HG03439 (cell line): Measurements from ENCODE around the gene TCTN2.

Source experiments
- ATAC-seq: cut with Tn5 transposase; IDR thresholded peaks from one replicate; pipeline ENCODE4 v1.9.1; 2021; ENCODE audit warnings: mild to moderate bottlenecking, moderate library complexity; ENCODE audit not compliant: unreplicated experiment

The TCTN2 gene

DNA sequence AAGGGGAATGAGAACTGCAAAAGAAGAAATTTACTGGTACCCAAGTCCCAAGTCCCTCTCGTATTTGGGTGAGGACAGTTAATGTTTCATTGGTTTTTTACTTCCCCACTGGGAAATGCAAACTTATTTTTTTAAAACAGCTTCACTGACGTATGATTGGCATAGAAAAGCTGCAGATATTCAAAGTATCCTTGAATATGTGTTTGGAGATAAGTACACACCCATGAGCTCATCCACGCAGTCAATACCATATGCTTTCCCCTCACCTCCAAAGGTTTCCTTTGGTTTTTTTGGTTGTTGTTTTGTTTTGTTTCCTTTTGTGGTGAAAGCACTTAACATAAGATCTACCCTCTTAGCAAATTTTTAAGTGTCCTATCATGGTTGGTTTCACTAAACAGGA, 13.1 kb downstream of the TCTN2 start:
- no peak for ATAC-seq

DNA sequence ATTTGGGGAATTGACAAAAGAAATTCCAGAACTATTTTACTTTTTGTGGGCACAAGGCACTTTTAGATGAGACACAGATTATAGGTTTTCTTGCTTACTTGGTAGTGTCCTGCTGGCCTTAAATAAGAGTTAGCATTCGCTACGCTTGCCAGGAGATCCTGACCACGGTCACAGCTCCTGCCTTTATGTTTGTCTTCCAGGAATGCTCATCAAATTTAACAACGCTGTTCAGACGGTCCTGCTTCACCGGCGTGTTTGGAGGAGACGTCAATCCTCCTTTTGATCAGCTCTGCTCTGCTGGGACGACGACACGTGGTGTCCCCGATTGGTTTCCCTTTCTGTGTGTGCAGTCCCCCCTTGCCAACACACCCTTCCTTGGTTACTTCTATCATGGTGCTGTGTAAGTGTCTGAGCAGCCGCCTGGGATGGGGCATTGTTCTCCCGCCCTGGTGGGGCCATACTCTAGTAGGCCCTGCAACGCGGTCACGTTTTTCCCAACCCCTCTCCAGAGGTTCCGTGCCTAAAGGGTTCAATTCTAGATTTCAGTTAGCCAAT, 15.8 kb downstream of the TCTN2 start:
- no peak for ATAC-seq

DNA sequence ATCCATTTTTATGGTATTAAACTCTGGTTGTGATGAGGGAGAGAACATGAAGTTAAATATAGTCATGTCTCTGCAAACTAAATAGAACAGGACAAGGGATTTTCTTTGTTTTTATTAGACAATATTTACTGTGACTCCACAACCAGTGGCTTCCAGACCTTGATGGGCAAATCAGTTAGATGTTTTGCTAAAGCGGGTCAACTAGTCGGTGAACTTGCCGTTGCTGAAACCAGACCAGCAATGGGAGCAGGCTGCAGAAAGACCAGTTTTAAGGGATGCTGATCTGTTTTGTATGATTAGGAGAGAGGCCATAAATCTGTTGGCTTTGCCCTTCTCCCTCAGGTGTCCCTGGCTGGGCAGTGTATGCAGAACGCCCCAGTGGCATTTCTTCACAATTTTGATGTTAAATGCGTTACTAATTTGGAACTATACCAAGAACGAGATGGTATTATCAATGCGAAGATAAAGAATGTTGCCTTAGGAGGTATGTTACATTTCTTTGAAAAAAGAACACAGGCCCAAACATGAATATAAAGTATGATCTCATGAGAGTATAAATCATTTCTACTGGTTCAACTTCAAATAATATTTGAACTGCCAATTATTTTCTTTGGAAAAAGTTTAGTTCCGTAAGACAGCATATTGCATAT, 19.4 kb downstream of the TCTN2 start:
- no peak for ATAC-seq

DNA sequence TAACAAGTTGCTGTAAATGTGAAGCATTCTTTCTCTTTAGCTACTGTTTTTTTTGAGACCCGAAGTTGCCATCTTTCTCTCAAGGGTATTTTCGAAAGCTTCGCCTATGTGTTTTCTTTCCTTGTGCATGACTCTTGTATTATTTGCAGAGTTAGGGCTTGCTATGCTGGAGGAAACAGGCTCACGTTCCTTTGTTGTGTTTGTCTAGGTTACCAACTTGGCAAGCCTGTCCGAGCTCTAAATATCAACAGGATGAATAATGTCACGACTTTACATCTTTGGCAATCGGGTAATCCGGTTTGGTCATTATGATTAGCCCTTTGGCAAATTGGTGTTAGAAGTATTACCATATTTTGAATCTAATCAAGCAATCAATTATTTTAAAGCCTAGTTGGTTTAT, 25.3 kb downstream of the TCTN2 start:
- no peak for ATAC-seq

DNA sequence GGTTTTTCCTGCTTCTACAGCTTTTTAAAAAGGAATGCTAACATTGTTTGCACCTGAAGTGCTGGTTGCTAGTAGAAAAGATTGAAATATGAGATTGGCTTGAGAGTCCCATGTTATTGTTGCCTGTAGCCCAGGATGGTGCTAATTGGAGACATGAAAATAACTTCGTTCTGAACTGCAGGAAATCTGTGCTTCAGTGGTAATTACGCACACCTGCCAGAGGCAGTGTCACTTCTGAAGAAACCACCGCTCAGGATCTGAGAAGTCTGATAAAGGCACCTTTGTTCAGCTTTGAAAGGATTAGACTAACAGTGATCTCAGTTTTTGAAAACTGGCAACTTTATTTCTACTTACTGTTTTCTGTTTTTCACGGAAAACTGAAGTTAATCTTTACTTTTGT, 25.7 kb downstream of the TCTN2 start:
- no peak for ATAC-seq

DNA sequence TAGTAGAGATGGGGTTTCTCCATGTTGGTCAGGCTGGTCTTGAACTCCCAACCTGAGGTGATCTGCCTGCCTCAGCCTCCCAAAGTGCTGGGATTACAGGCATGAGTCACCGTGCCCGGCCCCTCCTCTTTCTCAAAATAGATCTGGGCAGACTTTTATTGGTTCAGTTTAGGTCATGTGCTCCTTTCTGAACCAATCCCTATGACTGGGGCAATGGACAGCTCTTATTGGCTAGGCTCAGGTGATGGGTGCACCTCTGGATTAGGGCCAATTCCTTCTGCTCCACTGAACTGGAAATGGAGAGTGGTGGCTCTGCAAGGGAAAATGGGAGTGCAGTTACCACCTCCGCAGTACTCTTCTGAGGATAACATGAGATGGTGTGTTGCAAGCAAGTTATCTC, 35.0 kb downstream of the TCTN2 start:
- ATAC-seq = no peak

DNA sequence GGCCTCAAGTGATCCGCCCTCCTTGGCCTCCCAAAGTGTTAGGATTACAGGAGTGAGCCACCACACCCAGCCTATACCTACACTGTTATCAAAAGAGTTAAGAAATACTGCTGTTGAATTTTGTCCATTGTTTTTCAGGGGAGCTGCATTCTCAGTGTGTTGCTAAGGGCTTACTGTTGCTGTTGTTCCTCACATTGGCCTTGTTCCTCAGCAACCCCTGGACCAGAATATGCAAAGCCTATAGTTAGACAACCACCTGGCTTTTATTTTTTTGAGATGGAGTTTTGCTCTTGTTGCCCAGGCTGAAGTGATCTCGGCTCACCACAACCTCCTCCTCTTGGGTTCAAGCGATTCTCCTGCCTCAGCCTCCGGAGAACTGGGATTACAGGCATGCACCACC, 36.6 kb downstream of the TCTN2 start:
- no peak for ATAC-seq

DNA sequence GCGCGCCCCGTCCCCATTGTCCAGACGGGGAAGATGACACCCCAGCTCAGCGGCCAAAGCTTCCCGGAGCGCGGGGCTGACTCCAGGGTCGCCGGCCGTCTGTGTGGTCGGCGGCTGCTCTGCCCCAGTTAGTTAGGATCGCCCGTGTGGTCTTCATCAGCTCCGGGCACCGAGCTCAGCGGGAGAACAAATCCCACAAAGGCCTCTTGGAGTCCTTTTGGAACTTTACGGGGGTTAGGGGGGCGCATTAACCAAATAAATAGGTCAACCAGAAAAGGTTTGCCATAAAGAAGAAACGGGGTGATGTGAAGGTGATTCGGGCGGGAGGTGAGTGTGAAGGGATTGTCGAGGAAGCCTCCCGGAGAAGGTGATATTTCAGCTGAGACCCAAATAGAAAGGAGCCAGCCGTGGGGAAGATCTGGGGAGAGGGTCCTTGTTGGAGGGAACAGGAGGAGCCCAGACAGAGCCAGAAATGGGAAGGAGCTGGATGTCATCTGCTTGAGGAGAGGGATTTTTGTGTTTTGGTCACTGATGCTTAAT, 41.9 kb downstream of the TCTN2 start:
- ATAC-seq = no peak

DNA sequence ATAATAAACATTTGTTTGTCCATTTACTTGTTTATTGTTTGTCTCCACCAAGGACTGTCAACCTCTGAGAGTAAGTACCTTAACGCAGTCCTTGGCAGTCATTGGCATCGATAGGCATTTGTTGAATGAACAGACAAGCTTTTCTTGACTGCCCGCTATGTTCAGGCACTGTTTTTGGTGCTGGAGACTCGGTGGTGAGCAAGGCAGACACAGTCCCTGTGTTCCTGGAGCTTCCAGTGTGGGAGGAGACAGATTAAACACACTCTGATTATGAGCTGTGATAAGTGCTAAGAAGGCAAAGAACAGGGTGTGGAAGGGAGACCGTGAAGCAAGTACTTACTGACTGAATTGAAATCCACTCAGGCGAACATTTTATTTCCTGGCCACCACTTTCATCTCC, 42.5 kb downstream of the TCTN2 start:
- no peak for ATAC-seq

DNA sequence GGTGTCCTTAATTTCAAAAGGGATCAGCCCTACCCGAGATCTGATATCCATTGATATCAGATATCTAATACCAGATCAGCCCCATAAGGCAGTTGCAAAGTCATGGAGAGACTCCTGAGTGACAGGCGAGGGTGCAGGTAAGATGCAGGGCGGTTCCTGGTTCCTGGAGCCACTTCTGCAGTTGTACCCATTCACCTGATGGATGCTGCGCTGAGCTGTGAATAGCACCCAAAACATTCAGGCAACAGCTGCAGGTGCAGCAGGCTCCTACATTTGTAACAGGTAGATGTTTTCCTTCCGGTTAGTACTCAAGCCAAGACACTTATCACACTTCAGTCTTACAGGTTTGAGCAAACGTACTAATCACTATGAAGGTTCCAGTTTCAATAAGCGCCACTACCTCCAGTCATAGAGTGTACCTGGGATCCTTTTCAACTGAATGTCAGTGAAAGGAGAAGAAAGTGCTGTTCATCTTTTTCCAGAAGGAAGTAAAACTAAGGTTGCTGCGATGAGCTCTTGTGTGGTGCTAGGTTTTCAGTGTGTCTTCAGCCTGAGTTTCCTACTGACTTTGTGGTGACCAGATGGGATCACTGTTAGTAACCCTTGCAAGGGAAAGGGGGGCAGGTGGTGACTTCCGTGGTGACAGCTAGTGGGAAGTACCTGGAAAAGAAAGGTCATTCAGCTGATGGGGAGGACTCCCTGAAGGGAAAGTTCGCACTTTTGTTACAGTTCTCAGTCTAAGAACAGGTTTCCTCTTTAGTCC, 43.1 kb downstream of the TCTN2 start:
- no peak for ATAC-seq

DNA sequence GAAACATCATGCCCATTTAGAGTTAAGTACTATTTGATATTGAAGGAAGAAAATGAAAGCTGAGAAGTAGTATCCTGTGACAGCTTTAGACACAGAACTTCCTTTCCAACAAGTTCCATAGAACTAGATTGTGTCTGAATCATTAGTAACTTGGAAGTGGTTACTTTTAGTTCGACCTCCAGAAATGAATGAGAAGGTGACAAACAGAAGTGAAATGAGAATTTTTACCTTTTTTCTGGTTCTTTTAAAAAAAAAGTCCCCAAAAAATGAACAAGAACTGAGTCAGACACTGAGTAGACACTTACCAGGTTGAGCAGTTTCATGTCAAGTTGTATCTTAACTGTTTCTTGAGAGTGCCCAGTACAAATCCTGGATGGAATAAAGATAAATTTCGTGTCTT, 44.3 kb downstream of the TCTN2 start:
- ATAC-seq = no peak

DNA sequence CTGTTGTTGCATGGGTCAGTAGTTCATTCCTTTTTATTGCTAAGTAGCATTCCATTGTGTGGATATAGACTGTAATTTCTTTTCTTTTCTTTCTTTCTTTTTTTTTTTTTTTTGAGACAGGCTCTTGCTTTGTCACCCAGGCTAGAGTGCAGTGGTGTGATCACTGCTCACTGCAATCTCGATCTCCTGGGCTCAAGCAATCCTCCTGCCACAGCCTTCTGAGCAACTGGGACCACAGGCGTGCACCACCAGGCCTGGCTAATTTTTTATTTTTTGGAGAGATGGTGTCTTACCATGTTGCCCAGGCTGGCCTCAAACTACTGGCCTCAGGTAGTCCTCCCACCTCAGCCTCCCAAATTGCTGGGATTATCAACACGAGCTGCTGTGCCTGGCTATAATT, 46.4 kb downstream of the TCTN2 start:
- ATAC-seq = no peak

DNA sequence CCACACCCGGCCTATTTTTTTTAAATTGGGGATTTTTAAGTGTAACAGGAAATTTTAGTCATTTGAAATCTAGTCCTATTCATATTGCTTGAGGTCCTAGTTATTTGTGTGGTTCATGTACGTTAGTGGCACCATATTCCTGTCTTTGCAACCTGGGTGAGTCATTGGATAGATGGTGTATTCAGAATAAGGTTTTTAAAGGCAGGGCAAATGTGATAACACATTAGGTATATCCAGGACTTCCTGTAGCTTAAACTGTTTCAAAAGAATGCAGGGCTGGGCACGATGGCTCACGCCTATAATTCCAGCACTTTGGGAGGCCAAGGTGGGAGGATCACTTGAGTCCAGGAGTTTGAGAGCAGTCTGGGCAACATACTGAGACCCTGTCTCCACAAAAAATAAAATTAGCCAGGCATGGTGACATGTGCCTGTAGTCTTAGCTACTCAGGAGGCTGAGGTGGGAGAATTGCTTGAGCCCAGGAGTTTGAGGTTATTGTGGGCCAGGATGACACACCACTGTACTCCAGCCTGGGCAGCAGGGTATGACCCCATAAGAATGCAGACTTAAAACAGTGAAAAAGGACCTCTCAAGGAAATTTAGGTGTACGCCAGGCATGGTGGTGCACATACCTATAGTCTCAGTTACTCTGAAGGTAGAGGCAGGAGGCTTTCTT, 49.4 kb downstream of the TCTN2 start:
- ATAC-seq = no peak

DNA sequence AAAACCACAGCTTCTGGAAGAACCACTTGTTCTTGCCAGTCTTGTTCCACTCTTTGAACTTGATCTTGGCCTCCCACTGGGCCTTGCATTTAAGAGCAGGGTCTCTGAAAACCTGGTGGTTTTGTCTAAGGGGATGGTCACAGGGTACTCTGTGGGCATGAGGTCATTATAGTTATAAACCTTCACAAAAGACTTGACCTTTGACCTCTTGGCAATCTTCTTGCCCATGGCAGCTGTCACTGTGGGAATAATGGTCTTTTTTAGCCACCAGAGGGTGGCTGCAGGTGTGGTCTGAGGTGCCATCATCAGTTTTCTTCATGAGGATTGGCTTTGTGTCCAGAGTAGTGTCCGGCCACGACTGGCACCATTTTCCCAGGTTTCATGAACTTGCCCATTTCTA, 50.3 kb downstream of the TCTN2 start:
- ATAC-seq = no peak

DNA sequence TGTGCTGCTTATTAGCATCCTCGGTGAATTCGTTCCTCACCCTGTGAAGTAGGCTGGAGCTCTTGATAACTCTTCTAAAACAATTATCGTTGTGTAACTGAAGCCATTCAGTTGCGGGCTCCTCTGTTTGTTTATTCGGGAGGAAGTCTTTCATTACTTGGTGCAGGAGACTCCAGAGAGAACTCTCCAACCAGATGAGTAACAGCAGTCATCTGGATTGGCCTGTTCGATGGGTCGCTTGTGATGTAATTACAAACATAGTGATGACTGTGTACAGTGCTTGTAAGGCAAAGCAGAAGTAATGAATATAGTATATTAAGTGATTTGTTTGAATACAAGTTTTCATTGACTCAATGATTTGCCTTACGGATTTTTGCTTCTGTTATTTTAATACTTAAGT, 52.1 kb downstream of the TCTN2 start:
- ATAC-seq = no peak

DNA sequence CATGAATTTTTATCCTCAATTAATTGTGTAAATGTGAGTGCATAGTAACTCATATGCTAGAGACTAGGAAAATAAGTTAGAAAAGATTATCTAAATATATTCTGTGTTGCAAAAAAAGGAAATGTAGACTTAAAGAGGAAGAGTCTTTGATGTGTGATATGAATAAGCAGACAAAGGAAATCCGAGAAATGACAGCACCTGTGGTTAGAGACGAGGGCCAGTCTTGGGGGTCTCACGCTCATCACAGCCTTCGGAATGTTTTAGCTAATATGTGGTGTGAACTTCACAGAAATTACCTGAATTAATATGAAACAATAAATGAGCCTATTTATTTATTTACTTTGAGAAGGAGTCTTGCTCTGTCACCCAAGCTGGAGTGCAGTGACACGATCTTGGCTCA, 52.9 kb downstream of the TCTN2 start:
- no peak for ATAC-seq

DNA sequence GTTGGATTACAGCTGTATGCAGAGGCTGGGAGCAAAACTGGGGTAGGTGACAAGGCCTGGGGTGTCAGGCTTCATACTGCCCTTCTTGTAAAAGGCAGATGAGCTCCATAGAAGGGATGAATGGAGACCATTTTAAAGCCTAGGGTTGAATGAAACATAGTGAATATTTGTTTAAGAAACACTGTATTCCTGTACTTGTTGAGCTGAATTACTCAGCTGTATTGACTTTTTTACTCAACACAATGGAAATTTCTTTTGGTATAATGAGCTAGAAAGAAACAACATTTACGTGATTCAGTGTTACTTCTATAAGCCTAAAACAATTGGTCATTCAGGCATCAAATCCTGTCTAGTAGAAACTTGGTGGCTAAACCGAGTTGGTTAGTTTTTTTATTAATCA, 55.3 kb downstream of the TCTN2 start:
- ATAC-seq = no peak

DNA sequence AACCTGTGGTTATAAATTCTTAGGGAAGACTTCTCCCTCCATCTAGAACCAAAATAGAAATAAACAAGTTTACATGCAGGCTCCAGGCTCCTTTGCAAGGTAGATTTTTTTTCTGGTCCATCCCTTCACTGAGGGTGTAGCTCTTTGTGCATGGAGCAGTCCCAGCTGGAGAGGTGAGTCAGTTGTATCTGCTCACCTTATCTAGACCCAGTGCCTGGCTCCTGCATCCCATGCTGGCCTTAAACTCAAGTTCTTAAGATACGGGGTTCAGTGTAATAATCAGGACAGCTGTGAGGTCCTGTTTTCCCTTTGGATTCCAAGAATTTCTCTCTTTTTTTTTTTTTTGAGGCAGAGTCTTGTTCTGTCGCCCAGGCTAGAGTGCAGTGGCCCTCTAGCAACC, 56.0 kb downstream of the TCTN2 start:
- no peak for ATAC-seq

DNA sequence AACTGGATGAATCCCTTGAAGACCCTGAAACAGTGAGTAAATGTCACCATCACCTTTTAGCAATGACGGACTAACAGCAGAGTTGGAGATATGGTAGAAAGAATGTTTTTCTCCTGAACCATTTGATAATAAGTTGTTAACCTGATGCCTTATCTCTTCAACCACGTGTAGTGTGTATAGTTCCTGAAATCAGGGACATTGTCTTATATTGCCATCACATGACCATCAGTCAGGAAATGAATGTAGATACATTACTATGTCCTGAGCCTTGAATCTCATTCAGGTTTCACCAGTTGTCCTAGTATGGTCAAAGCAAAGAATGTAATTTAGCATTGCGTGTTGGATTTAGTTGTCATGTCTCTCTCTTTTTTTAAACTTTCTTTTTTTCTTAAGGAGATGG, 57.0 kb downstream of the TCTN2 start:
- ATAC-seq = no peak

DNA sequence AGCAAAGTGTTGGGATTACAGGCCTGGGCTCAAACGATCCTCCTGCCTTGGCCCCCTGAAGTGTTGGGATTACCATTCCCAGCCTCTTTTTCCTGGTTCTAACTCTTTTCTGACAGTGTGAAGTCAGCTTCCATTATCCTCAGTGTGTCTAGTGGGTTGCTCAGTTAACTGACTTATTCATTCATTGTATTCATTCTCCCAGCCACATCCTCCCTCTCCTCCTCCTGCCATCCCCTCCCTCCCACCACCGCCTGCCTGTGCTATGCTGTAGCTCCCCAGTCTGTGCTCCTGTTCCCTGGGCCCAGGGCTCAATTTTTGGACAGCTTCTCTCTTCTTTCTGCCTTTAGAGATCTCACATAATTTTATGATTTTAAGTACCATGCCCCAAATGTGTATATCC, 60.7 kb downstream of the TCTN2 start:
- ATAC-seq = no peak

DNA sequence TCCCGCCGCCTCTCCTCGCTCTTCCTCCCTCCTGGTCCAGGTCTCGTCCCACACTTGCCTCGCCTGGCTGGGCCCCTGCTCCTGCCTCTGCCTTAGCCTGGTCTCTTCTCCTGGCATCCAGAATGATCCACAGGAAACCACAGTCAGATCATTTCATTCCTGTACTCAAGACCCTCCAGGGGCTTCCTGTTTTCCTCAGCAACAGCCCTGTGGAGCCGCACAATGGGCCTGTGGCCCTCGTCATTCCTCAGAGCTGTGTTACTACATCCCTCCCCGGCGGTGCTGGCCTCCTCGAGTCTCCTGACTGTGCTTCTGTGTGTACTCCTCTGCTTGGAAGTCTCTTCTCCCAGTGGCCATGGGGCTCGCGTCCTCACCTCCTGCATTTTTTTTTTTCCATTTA, 61.3 kb downstream of the TCTN2 start:
- ATAC-seq = no peak

DNA sequence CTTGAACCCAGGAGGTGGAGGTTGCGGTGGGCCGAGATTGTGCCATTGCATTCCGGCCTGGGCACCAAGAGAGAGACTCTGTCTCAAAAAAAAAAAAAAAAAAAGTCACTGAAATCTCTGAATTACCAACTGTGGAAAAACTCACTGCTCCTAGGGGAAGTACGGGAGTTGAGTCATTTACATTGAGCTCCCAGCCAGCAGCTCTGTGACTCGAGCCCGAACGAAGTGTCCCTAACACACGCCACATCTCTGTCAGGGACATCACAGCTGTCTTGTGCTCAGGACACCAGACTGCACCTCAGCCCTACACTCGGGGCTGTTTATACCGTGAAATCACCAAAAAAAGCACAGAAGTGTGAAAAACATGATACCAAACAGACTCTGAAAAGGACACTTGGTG, 62.3 kb downstream of the TCTN2 start:
- no peak for ATAC-seq
